GM19463 (cell line): ENCODE results near the gene GRB10.

Source experiments
- ATAC-seq: cut with Tn5 transposase; IDR thresholded peaks from one replicate; pipeline ENCODE4 v1.9.1; 2021; ENCODE audit warnings: mild to moderate bottlenecking, moderate library complexity; ENCODE audit not compliant: unreplicated experiment

Gene GRB10

GRCh38 chr7:50696810-50697582 is 85.7 kb downstream of the GRB10 start:
- no peak for ATAC-seq

- no peak for ATAC-seq
These were observed 87.7 kb downstream of the GRB10 start for GRCh38 chr7:50695026-50695425.

DNA sequence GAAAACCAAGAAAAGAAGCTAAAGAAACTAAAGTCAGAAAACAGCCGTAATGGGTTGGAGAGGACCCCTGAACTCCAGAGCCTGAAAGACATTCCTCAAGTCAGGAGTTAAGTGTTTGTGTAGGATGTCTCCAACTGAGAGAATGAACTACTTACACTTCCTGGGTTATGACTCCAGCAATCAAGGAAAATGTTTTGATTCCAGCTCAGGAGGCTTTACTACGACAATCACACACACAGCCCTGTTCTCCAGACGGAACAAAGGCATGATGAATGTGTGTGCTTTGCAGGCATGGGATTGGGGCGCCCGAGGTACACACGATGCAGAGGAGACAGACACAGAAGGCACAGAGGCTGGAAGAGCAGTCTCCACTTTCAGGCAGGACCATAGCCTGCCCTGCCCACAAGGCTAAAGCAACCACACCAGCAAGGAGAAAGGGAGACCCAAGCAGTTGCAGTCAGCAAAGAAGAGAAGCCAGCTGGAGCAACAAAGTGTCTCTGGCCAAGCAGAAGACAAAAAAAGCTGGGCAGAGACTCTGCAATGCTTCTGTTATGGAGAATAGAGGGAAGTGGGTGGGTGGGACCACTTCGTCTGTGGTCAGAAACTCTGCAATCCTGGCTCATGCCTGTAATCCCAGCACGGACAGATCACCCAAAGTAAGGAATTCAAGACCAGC is 89.1 kb downstream of the GRB10 start:
- ATAC-seq = no peak

GRCh38 chr7:50690541-50691011 is 92.1 kb downstream of the GRB10 start:
- ATAC-seq = no peak

GRCh38 chr7:50688226-50688590 is 94.5 kb downstream of the GRB10 start:
- no peak for ATAC-seq

DNA sequence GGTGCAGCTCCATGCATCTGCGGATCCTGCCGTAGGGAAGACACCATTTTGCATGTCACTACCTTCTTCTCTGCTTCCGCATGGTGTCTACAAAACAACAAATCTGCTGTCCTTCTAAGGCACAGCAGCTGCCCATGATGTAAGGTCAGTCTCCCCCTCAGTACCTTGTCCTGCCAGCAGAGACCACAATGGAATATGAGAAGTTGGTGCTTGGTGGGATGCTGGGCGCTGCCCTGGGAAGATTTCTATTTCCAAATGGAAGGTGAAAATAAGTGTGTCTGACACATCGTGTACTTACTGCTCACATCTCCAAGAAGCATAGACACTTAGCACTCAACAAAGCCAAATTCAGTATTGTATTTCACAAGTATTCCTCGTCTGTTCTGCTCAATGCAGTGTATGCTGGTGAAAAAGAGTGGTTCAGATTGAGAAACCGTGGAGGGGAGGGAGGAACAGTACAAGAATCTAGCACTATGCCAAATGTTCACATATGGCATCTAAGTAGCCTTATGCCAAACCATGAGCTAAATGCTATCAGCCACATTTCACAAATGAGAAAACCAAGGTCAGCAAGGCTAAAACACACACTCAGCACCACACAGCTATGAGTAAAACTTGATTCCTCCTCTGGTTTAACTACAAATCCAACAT is 95.0 kb downstream of the GRB10 start:
- ATAC-seq = no peak

- no peak for ATAC-seq
These were observed 95.6 kb downstream of the GRB10 start for GRCh38 chr7:50687096-50687495.

DNA sequence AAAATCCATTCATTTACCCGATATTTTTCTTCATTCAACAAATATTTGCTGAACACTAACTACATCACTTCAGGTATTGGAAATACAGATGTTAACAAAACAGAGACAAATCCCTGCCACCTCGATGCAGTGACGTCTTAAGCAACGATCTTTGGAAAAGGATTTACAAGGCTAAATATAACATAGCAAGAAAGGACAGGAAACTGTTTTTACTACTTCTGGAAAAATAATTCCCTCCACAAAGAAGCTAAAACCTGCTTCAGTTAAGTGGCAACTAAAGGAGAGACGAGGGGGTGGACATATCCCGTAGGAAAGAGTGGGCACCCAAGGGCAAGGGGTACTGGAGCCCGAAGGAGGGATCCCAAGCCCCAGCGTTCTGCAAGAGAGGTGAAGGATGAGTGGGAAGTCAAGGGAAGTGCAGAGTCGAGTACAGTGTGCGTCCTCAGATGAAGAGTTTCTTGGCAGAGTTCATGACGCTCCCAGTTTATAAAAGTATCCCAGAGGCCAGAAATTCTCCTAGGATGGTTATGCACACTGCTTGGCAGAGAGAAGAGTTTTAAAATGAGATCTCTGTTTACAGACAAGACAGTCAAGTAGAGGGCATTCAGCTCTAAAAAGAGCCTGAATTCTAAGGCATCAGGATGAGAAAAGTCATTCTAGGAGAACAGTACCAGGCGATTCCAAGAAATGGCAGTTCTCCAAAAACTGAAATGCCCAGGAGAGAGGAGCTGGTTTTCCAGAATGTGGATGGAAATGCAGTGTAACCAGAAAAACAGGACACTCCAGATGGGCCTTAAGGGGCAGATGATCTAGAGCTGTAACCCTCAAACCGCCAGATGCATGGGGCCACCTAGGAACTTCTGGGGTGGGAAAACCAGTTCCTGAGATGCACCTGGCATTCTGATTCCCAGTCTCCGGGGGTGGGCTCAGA is 97.3 kb downstream of the GRB10 start:
- no peak for ATAC-seq

GRCh38 chr7:50684713-50685075 is 98.0 kb downstream of the GRB10 start:
- no peak for ATAC-seq

- no peak for ATAC-seq
These were observed 98.5 kb downstream of the GRB10 start for GRCh38 chr7:50684011-50684712.

GRCh38 chr7:50682573-50682972 is 100.1 kb downstream of the GRB10 start:
- no peak for ATAC-seq

DNA sequence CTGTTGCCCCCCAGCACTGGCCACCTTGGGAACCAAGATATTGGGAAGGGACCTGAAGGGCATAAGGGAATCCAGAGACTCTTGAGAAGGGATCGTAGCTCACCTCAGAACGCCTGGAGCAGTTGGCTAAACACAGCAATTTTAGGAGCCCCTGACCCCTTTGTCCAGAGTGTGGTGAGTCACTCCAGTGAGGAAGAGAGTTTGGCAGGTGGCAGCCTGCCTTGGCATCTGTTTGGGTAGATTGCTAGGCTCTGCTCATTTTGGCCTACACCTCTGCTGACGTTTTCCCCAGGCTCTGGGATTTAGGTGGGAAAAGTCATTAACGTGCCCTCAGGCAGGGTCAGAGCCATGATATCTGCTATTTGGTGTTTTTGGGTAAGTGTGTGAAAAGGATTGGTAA is 100.6 kb downstream of the GRB10 start:
- no peak for ATAC-seq

DNA sequence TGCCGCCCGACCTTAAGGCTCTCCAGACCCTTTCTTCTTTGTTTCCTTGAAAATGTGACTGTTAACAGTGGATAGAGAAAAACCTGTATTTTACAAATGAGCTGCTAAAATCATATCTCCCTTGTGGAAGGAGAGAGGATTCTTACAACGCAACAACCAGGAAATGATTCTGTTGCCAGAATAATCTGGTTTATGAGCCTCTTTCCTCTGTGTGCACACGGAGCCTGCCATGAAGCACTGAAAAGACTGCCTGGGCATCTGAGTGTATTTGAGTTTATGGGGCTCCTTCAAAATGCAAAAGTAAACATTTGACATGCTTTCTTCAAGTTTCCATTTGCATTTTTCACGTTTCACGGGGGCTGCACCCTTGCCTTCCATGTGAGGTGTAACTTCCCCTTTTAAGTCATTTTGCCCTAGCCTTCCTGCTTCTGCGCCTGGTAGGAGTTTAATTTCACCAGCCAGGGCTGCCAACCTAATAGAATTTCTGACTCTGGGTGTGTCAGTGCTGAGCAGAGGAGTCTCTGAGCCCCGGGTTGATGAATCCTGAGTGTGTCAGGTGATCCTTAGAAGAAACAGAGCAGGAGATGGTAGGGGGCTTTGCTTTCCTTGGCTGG is 101.2 kb downstream of the GRB10 start:
- no peak for ATAC-seq

- peak; percentile 67 for ATAC-seq
These were observed 103.3 kb downstream of the GRB10 start for GRCh38 chr7:50679218-50680007.

DNA sequence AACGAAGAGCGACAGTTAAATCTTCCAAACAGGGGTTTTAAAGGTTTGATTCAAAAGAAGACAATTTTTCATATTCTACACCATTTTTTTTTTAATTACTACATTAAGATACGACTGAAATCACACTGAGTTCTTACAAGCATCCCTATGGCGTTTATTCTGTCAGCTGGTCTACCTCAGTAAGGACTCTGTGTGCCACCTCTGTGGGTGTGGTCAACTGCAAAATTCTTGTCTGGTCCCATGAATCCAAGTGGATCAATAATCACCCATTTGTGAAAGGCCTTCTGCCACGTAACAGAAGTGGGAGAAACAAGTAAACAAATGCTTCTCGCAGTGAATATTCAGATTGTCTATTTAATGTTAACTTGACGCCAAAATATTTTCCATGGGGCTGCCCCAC is 104.1 kb downstream of the GRB10 start:
- ATAC-seq = no peak

GRCh38 chr7:50677638-50677996 is 105.1 kb downstream of the GRB10 start:
- ATAC-seq = no peak

- ATAC-seq = no peak
These were observed 105.7 kb downstream of the GRB10 start for GRCh38 chr7:50676740-50677637.

DNA sequence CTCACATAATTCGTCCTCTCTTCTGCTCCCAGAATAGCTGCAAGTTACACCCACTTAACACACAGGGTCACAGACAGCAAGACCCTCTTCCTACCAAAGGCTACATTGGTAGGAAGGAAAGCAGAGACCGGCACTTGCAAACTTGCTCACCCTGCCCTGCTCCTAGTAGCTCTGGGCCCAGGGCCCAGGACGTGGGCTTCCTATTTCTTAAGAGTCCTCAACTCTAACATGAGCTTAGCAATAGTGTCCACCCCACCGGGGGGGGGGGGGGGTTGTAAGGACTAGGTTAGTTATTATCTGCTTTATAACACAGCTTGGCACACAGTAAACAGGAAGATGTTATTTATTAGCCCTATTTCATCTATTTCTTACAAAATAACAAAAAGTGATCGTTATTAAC is 106.6 kb downstream of the GRB10 start:
- no peak for ATAC-seq
